IMR-90 (cell line): ENCODE data around the gene LYPD3. TPM values are rescaled to one million over a fixed set of nuclear protein-coding genes. Genes with fewer than 3 reads are reported as not detected.
A peak's percentile ranks its signal among the peaks of the same experiment; 100 is the strongest.

Experiments used
- ATAC-seq: fragments of 200-7000 bp; cut with Tn5 transposase; 2 replicates; pipeline ENCODE4 v1.9.1; 2020; ENCODE audit warnings: low read depth, mild to moderate bottlenecking, moderate library complexity
- BruUV-seq: library from RNA; stranded (reverse); fragments of 400-500 nt; replicated peaks from 2 replicates; lab custom pipeline; 2021; lab: Mats Ljungman, UMichigan
- CTCF ChIA-PET: fragments of 300-600 bp; formaldehyde crosslinking; extraction: SDS; loops from one replicate; lab custom pipeline; 2021; ENCODE audit warnings: antibody characterized with exemption; lab: Yijun Ruan, JAX
- POLR2A ChIA-PET: fragments of 300-600 bp; sonication (Branson Sonifier 250); formaldehyde crosslinking; loops from one replicate; lab custom pipeline; 2022; ENCODE audit warnings: antibody characterized with exemption; ENCODE audit not compliant: unreplicated experiment; lab: Charles Lee
- DNase-seq: peaks from one replicate; pipeline ENCODE4 v3.0.0; 2013
- H2AFZ ChIP-seq: replicated peaks from 2 replicates; pipeline ENCODE3; 2013; ENCODE audit warnings: low read length, mild to moderate bottlenecking; ENCODE audit not compliant: poor library complexity
- H2AK5ac ChIP-seq: 2 replicates; pipeline ENCODE4 v1.6.1; 2013; ENCODE audit warnings: low read depth, low read length, inconsistent platforms
- H2AK9ac ChIP-seq: replicated peaks from 2 replicates; pipeline ENCODE3; 2013; ENCODE audit warnings: mild to moderate bottlenecking, low read depth, low read length, moderate library complexity; ENCODE audit not compliant: poor library complexity
- H2BK120ac ChIP-seq: 2 replicates; pipeline ENCODE4 v1.6.1; 2013; ENCODE audit warnings: low read depth, low read length, inconsistent platforms
- H2BK15ac ChIP-seq: 3 replicates; pipeline ENCODE4 v1.6.1; 2013; ENCODE audit warnings: low read depth, low read length, inconsistent platforms
- H2BK20ac ChIP-seq: 2 replicates; pipeline ENCODE4 v1.6.1; 2013; ENCODE audit warnings: low read depth, mild to moderate bottlenecking, inconsistent platforms, low read length, moderate library complexity
- H2BK5ac ChIP-seq: 2 replicates; pipeline ENCODE4 v1.6.1; 2013; ENCODE audit warnings: mild to moderate bottlenecking, low read depth, low read length, inconsistent platforms; ENCODE audit not compliant: poor library complexity, severe bottlenecking
- H3K14ac ChIP-seq: replicated peaks from 2 replicates; pipeline ENCODE4 v1.6.1; 2013; ENCODE audit warnings: low read depth, low read length, inconsistent platforms
- H3K18ac ChIP-seq: 2 replicates; pipeline ENCODE4 v1.6.1; 2013; ENCODE audit warnings: low read depth, low read length, control low read depth
- H3K23ac ChIP-seq: 2 replicates; pipeline ENCODE4 v1.6.1; 2013; ENCODE audit warnings: low read depth, low read length, inconsistent platforms
- H3K27ac ChIP-seq: 2 replicates; pipeline ENCODE4 v1.5.1; 2013; ENCODE audit warnings: mild to moderate bottlenecking, control low read depth, low read length; ENCODE audit not compliant: insufficient read depth
- H3K27me3 ChIP-seq: 2 replicates; pipeline ENCODE4 v1.6.1; 2013; ENCODE audit warnings: low read length; ENCODE audit not compliant: control insufficient read depth, insufficient read depth
- H3K36me3 ChIP-seq: 2 replicates; pipeline ENCODE4 v1.6.1; 2013; ENCODE audit warnings: low read length, mixed read lengths; ENCODE audit not compliant: control insufficient read depth, insufficient read depth
- H3K4ac ChIP-seq: 2 replicates; pipeline ENCODE4 v1.6.1; 2013; ENCODE audit warnings: low read depth, low read length, inconsistent platforms
- H3K4me1 ChIP-seq: 2 replicates; pipeline ENCODE4 v1.6.1; 2013; ENCODE audit warnings: low read length, mixed read lengths; ENCODE audit not compliant: control insufficient read depth, insufficient read depth
- H3K4me2 ChIP-seq: 2 replicates; pipeline ENCODE4 v1.6.1; 2013; ENCODE audit warnings: low read depth, mild to moderate bottlenecking, control low read depth, low read length, moderate library complexity
- H3K4me3 ChIP-seq: 2 replicates; pipeline ENCODE4 v1.5.1; 2013; ENCODE audit warnings: low read depth, mild to moderate bottlenecking, control low read depth, low read length, moderate library complexity; ENCODE audit not compliant: insufficient read depth
- H3K56ac ChIP-seq: 2 replicates; pipeline ENCODE4 v1.6.1; 2013; ENCODE audit warnings: low read length, inconsistent platforms; ENCODE audit not compliant: insufficient read depth; ENCODE audit errors: extremely low read depth
- H3K79me1 ChIP-seq, 2 experiments: 2 replicates each; pipeline ENCODE4 v1.6.1; 2013; ENCODE audit warnings: low read length in 2 of 2, inconsistent platforms in 1 of 2, low read depth in 1 of 2
- H3K9ac ChIP-seq: 2 replicates; pipeline ENCODE4 v1.6.1; 2013; ENCODE audit warnings: low read depth, low read length, control low read depth
- H3K9me1 ChIP-seq: 2 replicates; pipeline ENCODE4 v1.6.1; 2013; ENCODE audit warnings: low read length, inconsistent platforms; ENCODE audit not compliant: insufficient read depth
- H3K9me3 ChIP-seq: 2 replicates; pipeline ENCODE4 v1.6.1; 2013; ENCODE audit warnings: low read length; ENCODE audit not compliant: control insufficient read depth, insufficient read depth
- H4K20me1 ChIP-seq: 2 replicates; pipeline ENCODE4 v1.6.1; 2013; ENCODE audit warnings: low read length, inconsistent platforms; ENCODE audit not compliant: insufficient read depth
- H4K5ac ChIP-seq: 2 replicates; pipeline ENCODE4 v1.6.1; 2013; ENCODE audit warnings: mild to moderate bottlenecking, low read depth, low read length, control low read depth
- H4K8ac ChIP-seq, 2 experiments: 2 replicates each; pipeline ENCODE4 v1.6.1; 2013; ENCODE audit warnings: low read depth in 2 of 2, low read length in 2 of 2, control low read depth in 1 of 2, inconsistent platforms in 1 of 2
- H4K91ac ChIP-seq: 2 replicates; pipeline ENCODE4 v1.6.1; 2013; ENCODE audit warnings: low read depth, low read length, inconsistent platforms; ENCODE audit not compliant: insufficient read depth
- CEBPB ChIP-seq: IDR thresholded peaks from 2 replicates; pipeline ENCODE4 v1.6.1; 2012; ENCODE audit warnings: low read depth, low read length, improper control_type of control experiment
- FOS ChIP-seq: fragments of 150-350 bp; IDR thresholded peaks from 2 replicates; pipeline ENCODE4 v1.6.1; 2016; ENCODE audit warnings: low read depth, low read length
- MAFK ChIP-seq: IDR thresholded peaks from 2 replicates; pipeline ENCODE4 v1.6.1; 2012; ENCODE audit warnings: low read depth, low read length, improper control_type of control experiment
- MAZ ChIP-seq: IDR thresholded peaks from 2 replicates; pipeline ENCODE4 v1.6.1; 2012; ENCODE audit warnings: low read depth, mild to moderate bottlenecking, low read length, improper control_type of control experiment, moderate library complexity, borderline replicate concordance
- POLR2A ChIP-seq: IDR thresholded peaks from 2 replicates; pipeline ENCODE4 v1.6.1; 2012; ENCODE audit warnings: mild to moderate bottlenecking, low read depth, low read length
- RCOR1 ChIP-seq: IDR thresholded peaks from 2 replicates; pipeline ENCODE4 v1.6.1; 2012; ENCODE audit warnings: mild to moderate bottlenecking, low read length, improper control_type of control experiment; ENCODE audit not compliant: insufficient replicate concordance
- RFX5 ChIP-seq: IDR thresholded peaks from 2 replicates; pipeline ENCODE4 v1.8.0; 2012; ENCODE audit warnings: low read depth, mild to moderate bottlenecking, low read length, moderate library complexity
- WGBS, 2 experiments: methylation state at CpG; one replicate each; pipeline versions ENCODE4 v1.1.5 to v1.1.7; 2013; ENCODE audit warnings: missing lambda C conversion rate in 2 of 2; ENCODE audit not compliant: insufficient read length in 1 of 2; ENCODE audit errors: extremely low coverage in 2 of 2; 5-methylcytosine and 5-hydroxymethylcytosine counted together
- dilution Hi-C: fragments of 300-500 bp; cut with HindIII; formaldehyde crosslinking; loops from one replicate; pipeline ENCODE4 v1.14.3; 2018; ENCODE audit warnings: low sequenced_read_pairs; ENCODE audit not compliant: unreplicated experiment
- in situ Hi-C: fragments of 300-500 bp; cut with MboI; formaldehyde crosslinking; loops from 3 replicates; pipeline ENCODE4 v1.14.3; 2019; ENCODE audit warnings: low sequenced_read_pairs, inconsistent platforms, mixed read lengths
- intact Hi-C: fragments of 100-400 bp; cut with micrococcal nuclease; formaldehyde crosslinking; loops from 2 replicates; pipeline ENCODE4 v1.10.0; 2022
- polyA plus RNA-seq, 3 experiments: library from polyadenylated mRNA; depleted of rRNA; stranded (reverse); fragments of >200 nt; gene quantifications; 2 replicates each; pipeline ENCODE4 v1.2.3, GENCODE V29; 2012; ENCODE audit warnings: low replicate concordance in 1 of 3
- total RNA-seq: library from RNA; depleted of rRNA; stranded (reverse); fragments of >200 nt; gene quantifications from 2 replicates; pipeline ENCODE4 v1.2.3, GENCODE V29; 2012
- TF ChIP-seq, protein P1 (sequence below): fragments of 150-350 bp; IDR thresholded peaks from 2 replicates; pipeline ENCODE4 v1.6.1; 2016; ENCODE audit warnings: low read depth, mild to moderate bottlenecking, low read length, moderate library complexity, borderline replicate concordance

LYPD3 gene
- total and polyA plus RNA-seq, 2 of the 4 experiments (the other 2 are of a cell fraction) = 0.18 to 1.1 TPM

DNA sequence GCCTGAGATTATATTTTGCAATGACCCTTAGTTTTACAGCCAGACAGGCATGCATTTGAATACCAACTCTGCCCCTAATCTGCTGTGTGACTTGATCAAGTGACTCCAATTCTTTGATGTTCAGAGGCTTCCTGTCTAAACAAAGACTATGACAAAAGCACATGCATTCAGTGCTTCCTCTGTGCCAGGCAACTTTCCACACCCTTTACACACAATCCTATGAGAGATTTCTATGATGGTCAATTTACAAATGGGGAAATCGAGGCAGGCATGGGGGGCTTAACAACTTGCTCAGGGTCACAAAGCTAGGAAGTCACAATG is 3.7 kb upstream of the LYPD3 start:
- H3K27ac ChIP-seq = no peak overlapping the region
- ATAC-seq = no peak
- dilution Hi-C loops = no loop called here
- H4K8ac ChIP-seq = no peak overlapping the region
- peak overlapping the region; percentile 31 for H2BK20ac ChIP-seq
- peak overlapping the region; percentile 80; the same call in 1 of the 2 replicates for H3K4ac ChIP-seq
- peak overlapping the region; percentile 14; the same call in 1 of the 2 replicates for H3K14ac ChIP-seq
- H2BK15ac ChIP-seq = peak overlapping the region; percentile 94; the same call in 2 of the 3 replicates
- no peak overlapping the region for H2BK5ac ChIP-seq
- H3K4me1 ChIP-seq = peaks cover 18% of the 10 kb centered on the region
- peak overlapping the region; percentile 68; the same call in 1 of the 2 replicates for H3K18ac ChIP-seq
- ChIA-PET POLR2A (no interaction called here), CTCF (interaction anchor here (0.6 kb wide), 1 partner anchor 180 kb away, joined by 4 read pairs; no protein-coding TSS in a partner anchor)
- H3K27me3 ChIP-seq = no peaks in the 10 kb centered on the region
- H3K9ac ChIP-seq = no peak overlapping the region
- H4K5ac ChIP-seq = no peak overlapping the region
- no peak overlapping the region for H2AFZ ChIP-seq
- in situ Hi-C loops = no loop called here
- no peak overlapping the region for H3K4me3 ChIP-seq
- DNase-seq = no peak
- H3K9me3 ChIP-seq = no peaks in the 10 kb centered on the region
- H3K36me3 ChIP-seq = no peaks in the 10 kb centered on the region
- H3K79me1 ChIP-seq = no peaks in the 10 kb centered on the region
- no CpG with 5 or more reads among the region's 1 CpG for WGBS, 2 experiments
- peak overlapping the region; percentile 73 for H2AK5ac ChIP-seq
- H3K4me2 ChIP-seq = no peak overlapping the region
- peak overlapping the region; percentile 29; the same call in 1 of the 2 replicates for H4K91ac ChIP-seq
- no peak overlapping the region for H2AK9ac ChIP-seq
- H4K20me1 ChIP-seq = no peaks in the 10 kb centered on the region
- peak; percentile 24; the same call in 1 of the 2 replicates for TF ChIP-seq CEBPB
- TF ChIP-seq RFX5 = no peak
- TF ChIP-seq POLR2A = no peak
- TF ChIP-seq FOS = no peak
- no peak for TF ChIP-seq RCOR1
- no peak for TF ChIP-seq MAZ
- TF ChIP-seq, protein P1, sequence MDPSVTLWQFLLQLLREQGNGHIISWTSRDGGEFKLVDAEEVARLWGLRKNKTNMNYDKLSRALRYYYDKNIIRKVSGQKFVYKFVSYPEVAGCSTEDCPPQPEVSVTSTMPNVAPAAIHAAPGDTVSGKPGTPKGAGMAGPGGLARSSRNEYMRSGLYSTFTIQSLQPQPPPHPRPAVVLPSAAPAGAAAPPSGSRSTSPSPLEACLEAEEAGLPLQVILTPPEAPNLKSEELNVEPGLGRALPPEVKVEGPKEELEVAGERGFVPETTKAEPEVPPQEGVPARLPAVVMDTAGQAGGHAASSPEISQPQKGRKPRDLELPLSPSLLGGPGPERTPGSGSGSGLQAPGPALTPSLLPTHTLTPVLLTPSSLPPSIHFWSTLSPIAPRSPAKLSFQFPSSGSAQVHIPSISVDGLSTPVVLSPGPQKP = no peak
- TF ChIP-seq MAFK = no peak
- no peak overlapping the region for H3K23ac ChIP-seq
- peak overlapping the region; percentile 50; the same call in 1 of the 2 replicates for H2BK120ac ChIP-seq
- no peak overlapping the region for H3K56ac ChIP-seq
- H3K9me1 ChIP-seq = peaks cover 7% of the 10 kb centered on the region
- BruUV-seq = no TSS peak
- intact Hi-C loops = no loop called here
